ENCODE measurements around the gene NPIPB2.

Gene NPIPB2

DNA sequence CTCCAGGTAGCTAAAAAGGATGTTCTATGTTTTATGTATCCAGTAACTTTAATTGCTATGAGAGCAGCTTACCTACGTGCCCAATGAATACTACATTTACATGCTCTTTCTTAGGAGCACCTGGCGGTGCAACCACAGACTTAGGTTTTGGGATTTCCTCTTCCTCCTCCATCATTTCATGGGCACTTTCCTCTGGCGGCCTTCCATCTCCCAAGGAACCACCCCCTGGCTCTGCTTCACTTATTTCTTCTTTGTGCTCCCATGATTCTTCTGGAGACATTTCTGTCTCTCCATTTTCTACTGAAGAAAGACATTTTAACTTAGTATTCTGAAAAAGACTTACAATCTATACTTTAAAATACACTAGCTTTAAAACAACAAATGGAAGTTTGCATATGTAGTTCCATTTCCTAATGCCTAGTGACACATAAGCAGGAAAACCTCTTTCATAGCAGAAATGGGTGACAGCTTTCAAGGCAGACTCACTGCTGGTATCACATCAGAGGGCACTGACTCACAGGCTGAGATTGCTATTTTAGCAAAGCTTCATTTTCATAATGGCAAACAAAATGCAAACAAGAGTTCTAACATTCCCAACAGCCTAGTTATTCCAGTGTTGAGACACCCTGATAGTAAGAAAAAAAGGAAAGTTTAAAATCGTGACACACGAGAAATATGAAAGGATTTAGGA is 45.2 kb downstream of the NPIPB2 start:
- DNase-seq = no peak

DNA sequence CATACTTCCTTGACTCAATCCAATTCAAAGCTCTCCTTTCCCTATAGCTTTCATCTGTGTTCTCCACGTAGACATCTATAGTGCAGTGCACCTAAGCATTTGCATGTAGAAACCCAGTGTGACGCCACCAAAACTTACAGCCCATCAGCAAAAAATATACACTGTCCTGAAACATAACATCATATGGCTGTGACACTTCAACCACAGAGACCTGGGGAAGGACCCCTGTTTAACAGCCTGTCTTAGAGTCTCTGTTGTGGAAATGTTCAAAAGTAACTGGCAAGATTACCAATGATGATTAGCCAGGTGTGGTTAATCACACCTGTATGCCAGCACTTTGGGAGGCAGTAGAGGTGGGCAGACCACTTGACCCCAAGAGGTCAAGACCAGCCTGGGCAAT is 48.3 kb downstream of the NPIPB2 start:
- DNase-seq = no peak

DNA sequence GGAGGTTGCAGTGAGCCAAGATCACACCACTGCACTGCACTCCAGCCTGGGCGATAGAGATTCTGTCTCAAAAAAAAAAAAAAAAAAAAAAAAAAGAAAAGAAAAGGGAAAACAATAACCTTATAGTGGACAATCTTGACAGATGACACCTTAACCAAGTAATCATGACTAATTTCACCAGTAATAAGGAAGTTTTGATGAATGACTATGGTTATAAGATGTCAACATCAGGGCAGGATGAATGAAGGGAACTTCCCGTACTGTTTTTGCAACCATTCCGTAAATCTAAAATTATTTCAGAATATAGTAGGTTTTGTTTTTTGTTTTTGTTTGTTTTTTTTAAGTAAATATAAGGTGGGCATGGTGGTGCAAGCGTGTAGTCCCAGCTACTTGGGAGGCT is 49.1 kb downstream of the NPIPB2 start:
- DNase-seq = no peak

DNA sequence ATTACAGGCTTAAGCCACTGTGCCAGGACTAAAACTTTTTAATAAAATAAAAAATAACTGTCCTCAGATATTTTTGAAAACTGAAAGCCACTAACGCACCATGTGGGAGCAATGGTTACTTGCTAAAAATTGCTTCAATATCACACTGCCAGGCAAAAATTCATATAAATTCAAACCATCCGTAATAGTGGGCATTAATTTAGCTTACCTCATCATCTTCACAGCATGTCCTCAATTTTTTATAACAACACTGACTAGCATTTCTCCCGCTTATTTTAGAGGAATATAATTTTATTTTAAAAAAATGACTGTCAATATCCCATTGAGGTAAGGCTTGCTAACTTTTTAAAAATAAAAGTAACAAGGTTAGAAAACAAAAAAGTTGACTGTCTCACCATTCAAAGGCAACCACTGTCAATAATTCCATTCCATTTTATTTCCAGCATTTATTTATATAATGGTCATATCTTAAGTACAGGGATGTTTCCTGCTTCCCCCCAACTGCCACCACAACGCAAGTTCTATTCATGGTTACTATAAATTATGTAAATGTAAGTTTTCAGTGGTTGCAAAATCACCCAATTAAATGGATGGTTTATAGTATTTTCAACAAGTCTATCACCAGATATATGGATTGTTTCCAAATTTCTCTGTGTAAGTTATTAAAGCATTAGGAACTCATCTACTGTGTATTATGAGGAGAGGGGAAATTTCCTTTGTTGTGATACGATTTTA is 51.4 kb downstream of the NPIPB2 start:
- DNase-seq = no peak

DNA sequence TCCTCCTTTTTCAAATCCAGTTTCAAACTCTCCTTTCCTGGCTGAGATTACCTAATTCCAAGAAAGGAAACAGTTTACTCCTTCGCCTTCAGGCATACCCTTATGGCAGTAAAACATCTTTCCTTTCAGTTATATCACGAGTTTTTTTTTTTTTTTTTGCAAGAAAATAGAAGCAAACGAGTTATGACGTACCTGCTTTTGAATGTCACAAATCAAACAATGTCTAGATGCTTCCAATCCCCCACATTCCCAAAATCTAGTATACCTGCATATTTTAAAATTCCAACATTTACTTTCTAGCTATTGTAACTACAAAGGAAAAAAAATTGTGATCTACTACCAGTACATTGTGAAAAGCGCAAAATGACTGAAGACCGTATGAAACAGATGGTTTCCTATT is 55.0 kb downstream of the NPIPB2 start:
- no peak for DNase-seq

DNA sequence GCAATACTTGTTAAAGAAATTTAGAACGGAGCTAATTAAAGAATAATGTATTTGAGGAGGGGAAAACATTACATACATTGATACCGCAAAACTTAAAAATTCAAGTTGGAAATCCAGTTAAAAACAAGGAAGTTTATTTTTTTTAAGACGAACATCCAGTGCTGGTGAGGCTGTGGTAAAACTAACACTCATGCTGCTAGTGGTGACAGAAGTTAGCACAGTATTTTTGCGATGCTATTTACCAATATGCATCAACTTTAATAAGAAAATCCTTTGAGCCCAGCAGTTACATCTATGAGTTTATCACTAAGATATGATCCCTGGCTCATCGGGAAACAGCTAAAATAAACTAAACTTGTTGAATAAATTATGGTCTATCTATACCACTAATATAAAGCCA is 57.8 kb downstream of the NPIPB2 start:
- no peak for DNase-seq

DNA sequence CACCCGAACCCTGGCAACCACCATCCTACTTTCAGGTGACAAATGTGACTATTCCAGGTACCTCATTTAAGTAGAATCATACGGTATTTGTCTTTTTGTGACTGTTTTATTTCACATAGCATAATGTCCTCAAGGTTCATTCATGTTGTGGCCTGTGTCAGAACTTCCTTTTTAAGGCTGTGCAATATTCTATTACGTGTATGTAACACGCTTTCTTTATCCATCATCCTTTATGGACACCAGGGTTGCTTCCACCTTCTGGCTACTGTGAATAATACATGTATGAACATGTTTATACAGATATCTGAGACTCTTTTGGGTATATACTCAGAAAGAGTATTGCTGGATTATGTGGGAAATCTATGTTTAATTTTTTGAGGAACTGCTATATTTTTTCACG is 61.8 kb downstream of the NPIPB2 start:
- DNase-seq = no peak

DNA sequence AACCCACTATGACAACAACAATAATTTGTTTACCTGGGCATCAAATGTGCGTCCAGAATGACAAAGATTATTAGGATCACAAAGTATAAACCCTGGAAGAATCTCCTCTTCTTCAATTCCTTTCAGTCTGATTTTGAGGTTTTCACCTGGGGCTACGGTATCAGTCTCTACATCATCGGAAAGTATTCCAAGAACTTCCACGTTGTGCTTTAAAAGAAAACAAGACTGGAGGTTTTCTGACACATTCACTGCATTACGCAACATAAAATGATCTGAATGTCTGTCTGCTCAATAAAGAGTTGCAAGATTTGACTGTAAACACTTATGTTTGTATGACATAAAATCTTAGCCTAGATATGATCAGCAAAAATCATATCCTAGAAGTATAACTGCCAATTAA is 64.5 kb downstream of the NPIPB2 start:
- DNase-seq = no peak
